HTERT RPE-1 (cell line): Measurements from ENCODE around the gene RPS26.
"Not testable (repeated sequence)": the region's sequence is repeated elsewhere in the genome, so short reads cannot be mapped to it uniquely, and the experiment has no call there.

Experiments used
- in situ Hi-C: fragments of 300-500 bp; cut with MboI; formaldehyde crosslinking; loops from 4 replicates; pipeline ENCODE4 v1.14.3; 2020; ENCODE audit warnings: low sequenced_read_pairs

The RPS26 gene

GRCh38 chr12:56041552-56042429, at the start of gene RPS26:
RPS26 (plus strand) TSS chr12:56041918; CDS start chr12:56042167, 249 bp downstream.
- in situ Hi-C loops = no loop called here

GRCh38 chr12:55993230-55993853, 48.4 kb upstream of the RPS26 start:
- in situ Hi-C loops = no loop called here

- in situ Hi-C loops = no loop called here
Measured at GRCh38 chr12:55995366-55995765, 46.4 kb upstream of the RPS26 start.

DNA sequence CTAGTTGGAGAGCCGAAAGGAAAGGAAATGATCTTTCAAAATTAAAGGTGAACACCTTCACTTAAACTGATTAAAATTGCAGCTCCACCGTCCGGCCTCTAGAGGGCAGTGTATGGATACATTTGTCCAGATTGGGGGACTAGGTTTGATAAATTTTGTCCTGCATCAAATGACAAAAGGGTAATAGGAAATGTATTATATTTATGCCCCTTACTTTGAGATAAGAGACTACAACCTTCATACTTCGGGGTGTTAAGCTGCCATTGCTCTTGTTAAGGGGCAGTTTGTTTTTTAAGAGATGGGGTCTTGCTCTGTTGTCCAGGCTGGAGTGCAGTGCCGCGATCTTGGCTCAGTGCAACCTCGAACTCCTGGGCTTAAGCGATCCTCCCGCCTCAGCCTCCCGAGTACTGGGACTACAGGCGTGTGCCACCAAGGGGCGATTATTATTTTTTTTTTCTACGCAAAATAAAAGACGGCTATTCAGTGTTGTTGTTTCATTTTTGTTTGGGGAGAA, 45.5 kb upstream of the RPS26 start:
- in situ Hi-C loops = no loop called here

GRCh38 chr12:55996715-55997534, 44.8 kb upstream of the RPS26 start, which contains the start of gene SUOX:
SUOX (plus strand) TSS chr12:55997276; CDS start chr12:56002222, 4,946 bp downstream.
- in situ Hi-C loops = no loop called here

- in situ Hi-C loops = no loop called here
Measured at GRCh38 chr12:55997535-55997859, 44.2 kb upstream of the RPS26 start.

- in situ Hi-C loops = not testable (repeated sequence)
Measured at GRCh38 chr12:55999522-55999921, 42.2 kb upstream of the RPS26 start.

GRCh38 chr12:55999999-56000540, 41.6 kb upstream of the RPS26 start:
- in situ Hi-C loops = not testable (repeated sequence)

DNA sequence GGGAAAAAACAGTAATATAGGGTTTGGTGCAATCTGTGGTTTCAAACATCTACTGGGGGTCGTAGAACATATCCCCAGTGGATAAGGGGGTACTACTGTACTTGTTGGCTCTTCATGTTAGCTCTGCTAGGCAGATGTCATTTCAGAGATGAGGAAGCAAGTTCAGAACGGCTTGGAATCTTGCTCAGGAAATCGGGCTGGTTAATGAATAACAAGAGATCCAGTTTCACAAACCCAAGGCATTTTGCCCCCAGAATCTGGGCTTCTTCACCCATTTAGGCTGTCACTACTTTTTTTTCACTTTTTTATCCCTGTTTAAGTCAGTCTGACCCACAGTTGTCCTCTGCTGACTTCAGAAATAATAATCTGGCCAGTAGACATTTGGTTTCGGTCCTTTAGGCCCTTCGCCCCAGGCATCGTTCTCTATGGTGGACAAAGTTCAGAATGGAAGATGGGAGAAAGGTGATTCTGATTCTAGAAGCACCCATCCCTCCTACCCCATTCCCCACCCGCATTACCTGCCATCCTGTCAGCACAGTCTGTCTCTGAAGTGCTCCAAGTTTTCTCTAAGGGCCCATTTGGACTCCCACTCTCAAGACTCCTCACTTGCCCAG, 40.1 kb upstream of the RPS26 start:
- in situ Hi-C loops = no loop called here

DNA sequence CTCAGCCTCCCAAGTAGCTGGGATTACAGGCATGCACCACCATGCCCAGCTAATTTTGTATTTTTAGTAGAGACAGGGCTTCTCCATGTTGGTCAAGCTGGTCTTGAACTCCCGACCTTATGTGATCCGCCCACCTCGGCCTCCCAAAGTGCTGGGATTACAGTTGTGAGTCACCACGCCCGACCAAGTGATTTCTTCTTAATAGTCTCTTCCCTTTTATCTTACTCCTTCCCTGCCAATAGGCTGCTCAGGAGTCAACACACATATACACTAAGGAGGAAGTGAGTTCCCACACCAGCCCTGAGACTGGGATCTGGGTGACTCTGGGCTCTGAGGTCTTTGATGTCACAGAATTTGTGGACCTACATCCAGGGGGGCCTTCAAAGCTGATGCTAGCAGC, 38.3 kb upstream of the RPS26 start:
- in situ Hi-C loops = not testable (repeated sequence)

- in situ Hi-C loops = no loop called here
Measured at GRCh38 chr12:56004211-56004610, 37.5 kb upstream of the RPS26 start.

- in situ Hi-C loops = no loop called here
Measured at GRCh38 chr12:56007564-56008559, 33.9 kb upstream of the RPS26 start.

DNA sequence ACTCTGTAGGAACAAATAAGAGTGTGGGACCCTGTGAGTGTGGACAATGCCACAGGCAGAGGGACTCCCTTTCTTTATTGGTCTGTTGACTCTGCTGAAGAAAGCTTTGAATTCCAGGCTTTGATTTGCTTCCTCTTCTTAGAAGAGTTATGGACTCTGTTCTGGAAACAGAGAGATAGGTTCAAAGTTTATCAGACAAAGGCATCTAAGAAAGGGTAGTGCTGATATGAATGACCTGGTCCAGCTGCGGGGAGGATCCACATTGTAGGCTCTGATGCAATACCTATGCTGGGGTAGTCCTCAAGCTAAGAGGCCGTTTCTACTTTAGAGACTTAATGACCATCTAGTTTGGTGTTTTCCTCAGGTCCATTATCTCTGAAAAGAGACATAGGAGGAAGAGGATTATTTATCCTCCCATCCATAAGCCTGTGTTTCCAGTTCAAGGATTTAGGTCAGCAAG, 31.6 kb upstream of the RPS26 start:
- in situ Hi-C loops = no loop called here

DNA sequence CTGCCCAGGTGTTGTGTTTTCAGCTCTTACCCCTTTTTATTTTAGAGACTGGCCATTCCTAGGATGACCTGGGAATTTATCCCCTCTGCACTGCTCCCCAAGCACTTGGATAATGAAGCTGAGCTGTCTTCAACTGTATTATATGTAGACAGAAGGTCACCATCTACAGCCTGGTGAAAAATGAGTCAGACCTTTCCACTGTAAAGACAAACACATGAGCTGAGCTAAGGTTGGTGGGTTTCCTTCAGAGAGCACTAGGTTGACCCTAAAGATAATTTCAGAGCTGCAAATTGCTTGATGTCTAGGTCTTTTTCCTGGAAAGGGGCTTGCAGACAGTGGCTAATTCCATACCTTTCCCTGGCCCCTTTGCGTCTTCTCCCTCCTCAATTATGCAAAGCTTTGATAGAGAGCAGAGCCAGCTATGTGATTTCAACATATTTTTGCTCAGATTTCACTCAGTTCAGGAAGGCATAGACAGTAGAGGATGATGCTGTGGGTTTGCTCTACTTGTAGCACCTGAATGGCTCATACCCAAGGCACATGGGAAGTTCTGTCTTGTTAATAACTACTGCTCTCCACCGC, 30.1 kb upstream of the RPS26 start:
- in situ Hi-C loops = no loop called here

DNA sequence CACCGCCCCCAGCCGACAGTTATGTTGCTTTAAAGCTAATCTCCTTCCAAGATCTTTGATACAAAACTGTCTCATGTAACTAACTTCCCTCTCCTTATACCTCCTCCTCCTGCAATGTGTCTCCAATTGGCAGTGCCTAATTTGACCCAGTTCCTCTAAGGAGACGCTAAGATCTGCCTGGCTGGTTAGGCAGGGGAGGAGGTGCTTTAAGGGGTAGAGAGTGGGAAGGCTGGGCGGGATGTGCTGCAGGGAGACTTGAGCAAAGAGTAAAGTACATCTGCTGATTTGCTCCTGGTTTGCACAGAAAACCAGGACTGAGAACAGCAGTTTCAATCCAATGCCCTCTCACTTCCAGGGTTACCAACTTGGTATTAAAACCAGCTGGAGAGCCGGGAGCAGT, 28.2 kb upstream of the RPS26 start:
- in situ Hi-C loops = no loop called here

DNA sequence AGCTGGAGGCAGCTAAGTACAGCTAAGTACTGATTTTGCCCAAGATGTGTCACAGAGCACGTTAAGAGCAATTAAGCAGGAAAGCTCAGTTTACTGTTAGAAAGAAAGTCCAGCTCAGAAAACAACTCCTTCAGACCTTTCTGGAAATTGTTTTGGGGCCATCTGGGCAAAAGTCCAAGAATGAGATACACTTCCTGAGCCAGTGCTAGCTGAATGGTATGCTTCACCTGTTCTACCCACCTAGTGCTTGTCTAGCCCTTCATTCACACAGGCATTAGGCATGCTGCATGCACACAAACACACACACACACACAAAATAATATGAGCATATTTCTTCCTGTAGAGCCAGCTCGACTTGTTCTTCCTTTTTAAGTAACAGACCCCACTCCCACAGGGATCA, 27.5 kb upstream of the RPS26 start:
- in situ Hi-C loops = no loop called here

GRCh38 chr12:56017181-56017580, 24.5 kb upstream of the RPS26 start:
- in situ Hi-C loops = no loop called here

- in situ Hi-C loops = no loop called here
Measured at GRCh38 chr12:56018356-56018755, 23.4 kb upstream of the RPS26 start.
